K562 (cell line): ENCODE measurements around the gene COX18. TPM values are rescaled to one million over a fixed set of nuclear protein-coding genes. Genes with fewer than 3 reads are reported as not detected.

Experiments
- ATF1 ChIP-seq, 2 experiments: fragments of 450-650 bp in 1 of 2; IDR thresholded peaks; 2 replicates each; pipeline ENCODE4 v1.6.1; 2016; ENCODE audit warnings: missing compliant biosample characterization in 1 of 2, missing genetic modification characterization in 1 of 2
- ELF4 ChIP-seq: fragments of 450-650 bp; formaldehyde crosslinking; IDR thresholded peaks from 2 replicates; pipeline ENCODE4 v1.4.0; 2022; ENCODE audit warnings: missing genetic modification characterization
- EP400 ChIP-seq: fragments of 450-650 bp; IDR thresholded peaks from 2 replicates; pipeline ENCODE4 v1.6.1; 2017; ENCODE audit warnings: antibody characterized with exemption, mild to moderate bottlenecking, moderate library complexity
- GABPA ChIP-seq: fragments of 200-800 bp; sonication (Bioruptor generic); conservative IDR thresholded peaks from 2 replicates; pipeline ENCODE4 v1.6.1; 2016; ENCODE audit warnings: low read depth, missing genetic modification characterization, missing compliant biosample characterization
- MGA ChIP-seq: fragments of 450-650 bp; IDR thresholded peaks from 2 replicates; pipeline ENCODE4 v1.6.1; 2016; ENCODE audit warnings: mild to moderate bottlenecking, moderate library complexity
- MIER1 ChIP-seq: fragments of 450-650 bp; IDR thresholded peaks from 2 replicates; pipeline ENCODE4 v1.6.1; 2016; ENCODE audit warnings: antibody characterized with exemption, mild to moderate bottlenecking, low read depth
- NFRKB ChIP-seq: fragments of 450-650 bp; IDR thresholded peaks from 2 replicates; pipeline ENCODE4 v1.6.1; 2016; ENCODE audit warnings: low read depth
- RAD51 ChIP-seq: fragments of 450-650 bp; IDR thresholded peaks from 2 replicates; pipeline ENCODE4 v1.7.1; 2016; ENCODE audit warnings: low read depth, mild to moderate bottlenecking, borderline replicate concordance
- SMARCE1 ChIP-seq: fragments of 450-650 bp; IDR thresholded peaks from 2 replicates; pipeline ENCODE4 v1.7.1; 2016; ENCODE audit warnings: mild to moderate bottlenecking
- XRCC4 ChIP-seq: IDR thresholded peaks from one replicate; pipeline ENCODE4 v1.6.1; 2011; ENCODE audit not compliant: insufficient read depth, insufficient read length; ENCODE audit errors: extremely low read depth
- ZBTB26 ChIP-seq: fragments of 450-650 bp; formaldehyde crosslinking; IDR thresholded peaks from 2 replicates; pipeline ENCODE4 v1.4.0; 2022; ENCODE audit warnings: missing genetic modification characterization
- ZFP30 ChIP-seq: fragments of 250-450 bp; sonication (Bioruptor Pico); IDR thresholded peaks from 2 replicates; pipeline ENCODE4 v1.8.0; 2022; ENCODE audit warnings: moderate library complexity, mild to moderate bottlenecking, inconsistent platforms, borderline replicate concordance
- ZNF395 ChIP-seq: fragments of 200-800 bp; sonication (Bioruptor generic); IDR thresholded peaks from 2 replicates; pipeline ENCODE4 v1.6.1; 2017; ENCODE audit warnings: missing genetic modification characterization, missing compliant biosample characterization
- polyA plus RNA-seq, 8 experiments: library from polyadenylated mRNA; depleted of rRNA in 4 of 8; stranded (reverse) in 5 of 8; unstranded in 3 of 8; fragments of >200 nt; fragmentation: Nextera tagmentation in 2 of 8; fragmentation: Illumina TruSeq in 1 of 8; extraction: Ambion mirVana in 2 of 8; extraction: Trizol in 1 of 8; gene quantifications; 2 replicates each; pipeline versions ENCODE4 v1.2.1 to v1.2.3, GENCODE V29; 2011 to 2014; ENCODE audit warnings: inconsistent platforms in 1 of 8, missing spikeins in 1 of 8
- total RNA-seq, 7 experiments: library from RNA; depleted of rRNA in 6 of 7; stranded (reverse); fragments of >200 nt in 6 of 7; fragmentation: Illumina TruSeq in 2 of 7; extraction: Trizol in 2 of 7; gene quantifications; 2 replicates each; pipeline versions ENCODE4 v1.2.1 to v1.2.3, GENCODE V29; 2011 to 2021; ENCODE audit warnings: low replicate concordance in 1 of 7

The COX18 gene
- total and polyA plus RNA-seq, 9 of the 15 experiments (the other 6 are each of a cell fraction or from before 2014, with no cell fraction given): 7.0 to 21.3 (median 14.7) TPM

GRCh38 chr4:73070074-73070390, 516 bp upstream of the COX18 start (continued):
- TF ChIP-seq ZFP30 (CRISPR knock-in tag) (no peak), MIER1 (no peak), RAD51 (no peak), EP400 (peak; percentile 79; the same call in 1 of the 2 replicates), XRCC4 (no peak), NFRKB (no peak), ZBTB26 (CRISPR knock-in tag) (no peak), GABPA (no peak), MGA (peak; percentile 90), SMARCE1 (0 out of 2 replicates have a peak, but pooled peaks have one; percentile 14), ELF4 (no peak), ZNF395 (CRISPR knock-in tag) (peak; percentile 18; the same call in 1 of the 2 replicates), ATF1 (CRISPR knock-in tag; IDR thresholded peaks at IDR 0.05) (no peak), ATF1 (tag; IDR thresholded peaks at IDR 0.05) (no peak)
